GM21619 (cell line): ENCODE results near the gene PFKFB2.

Experiments used
- ATAC-seq: cut with Tn5 transposase; IDR thresholded peaks from one replicate; pipeline ENCODE4 v1.9.1; 2021; ENCODE audit not compliant: unreplicated experiment

The PFKFB2 gene

GRCh38 chr1:207021876-207022596 lies 31.0 kb upstream of the PFKFB2 start:
- no peak for ATAC-seq

GRCh38 chr1:207022996-207023679 lies 29.9 kb upstream of the PFKFB2 start:
- no peak for ATAC-seq

- ATAC-seq: no peak
Observed at GRCh38 chr1:207024202-207025145, 28.6 kb upstream of the PFKFB2 start.

GRCh38 chr1:207025146-207025880 lies 27.8 kb upstream of the PFKFB2 start:
- ATAC-seq: no peak

GRCh38 chr1:207026104-207026534 lies 27.0 kb upstream of the PFKFB2 start:
- no peak for ATAC-seq

GRCh38 chr1:207027206-207027777 lies 25.8 kb upstream of the PFKFB2 start:
- no peak for ATAC-seq

GRCh38 chr1:207027921-207028320 lies 25.2 kb upstream of the PFKFB2 start:
- ATAC-seq: no peak

GRCh38 chr1:207028884-207029650 lies 24.0 kb upstream of the PFKFB2 start:
- ATAC-seq: no peak

- ATAC-seq: no peak
Observed at GRCh38 chr1:207029701-207030521, 23.2 kb upstream of the PFKFB2 start.

- ATAC-seq: no peak
Observed at GRCh38 chr1:207030522-207031009, 22.5 kb upstream of the PFKFB2 start.

- no peak for ATAC-seq
Observed at GRCh38 chr1:207031016-207031415, 22.1 kb upstream of the PFKFB2 start.

- ATAC-seq: no peak
Observed at GRCh38 chr1:207031632-207032264, 21.3 kb upstream of the PFKFB2 start.

- no peak for ATAC-seq
Observed at GRCh38 chr1:207032528-207033017, 20.5 kb upstream of the PFKFB2 start, which contains the start of gene C1orf116. TSS of gene C1orf116 (minus strand) at chr1:207032756. CDS start at chr1:207027598, 5,158 bp downstream.

- no peak for ATAC-seq
Observed at GRCh38 chr1:207033302-207033701, 19.8 kb upstream of the PFKFB2 start.

GRCh38 chr1:207034208-207034607 lies 18.9 kb upstream of the PFKFB2 start:
- no peak for ATAC-seq

- ATAC-seq: no peak
Observed at GRCh38 chr1:207034998-207035397, 18.1 kb upstream of the PFKFB2 start.

- no peak for ATAC-seq
Observed at GRCh38 chr1:207035877-207036551, 17.1 kb upstream of the PFKFB2 start.
